Stomach (tissue), 4 donors: ENCODE data around the gene DLEC1.

Experiments
- POLR2A ChIP-seq, 4 donors: fragments of 450-650 bp; IDR thresholded peaks; one replicate each; pipeline ENCODE4 v1.6.1; 2016; ENCODE audit warnings: antibody characterized with exemption in 4 of 4, control low read depth in 2 of 4, mild to moderate bottlenecking in 1 of 4, moderate library complexity in 1 of 4
- TF ChIP-seq, protein P1 (sequence below), 7 experiments: fragments of 450-650 bp in 4 of 7; fragments of 200-600 bp in 3 of 7; sonication (generic) in 3 of 7; IDR thresholded peaks; one replicate each; pipeline ENCODE4 v1.5.1; 2016 to 2019; ENCODE audit warnings: antibody characterized with exemption in 7 of 7, control low read depth in 2 of 7, mild to moderate bottlenecking in 1 of 7

DNA sequence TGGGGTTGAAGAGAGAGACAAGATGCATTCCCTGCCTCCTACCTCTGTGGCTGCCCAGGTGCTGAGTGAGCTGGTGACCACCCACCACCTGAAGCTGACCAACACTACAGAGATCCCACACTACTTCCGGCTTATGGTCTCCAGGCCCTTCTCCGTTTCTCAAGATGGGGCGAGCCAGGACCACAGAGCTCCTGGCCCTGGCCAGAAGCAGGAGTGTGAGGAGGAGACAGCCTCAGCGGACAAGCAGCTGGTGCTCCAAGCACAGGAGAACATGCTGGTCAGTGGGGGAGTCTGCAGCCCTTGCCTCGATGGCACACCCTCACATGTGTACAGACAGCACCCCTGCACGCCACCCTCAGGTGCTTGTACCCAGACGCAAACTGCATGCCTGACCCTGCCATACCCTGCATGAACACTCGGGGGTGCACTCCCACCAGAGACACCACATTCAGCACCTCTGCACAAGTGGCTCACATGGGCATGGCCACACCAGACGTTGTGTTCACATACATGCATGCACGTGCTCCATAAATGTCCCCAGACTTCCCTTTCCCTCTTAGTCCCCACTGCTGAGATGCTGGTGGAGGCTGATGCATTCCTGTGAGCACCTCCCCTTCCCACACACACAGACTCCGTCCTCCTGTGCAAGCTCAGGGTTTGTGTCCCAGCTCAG lies 78.9 kb downstream of the DLEC1 start:
- TF ChIP-seq, protein P1, sequence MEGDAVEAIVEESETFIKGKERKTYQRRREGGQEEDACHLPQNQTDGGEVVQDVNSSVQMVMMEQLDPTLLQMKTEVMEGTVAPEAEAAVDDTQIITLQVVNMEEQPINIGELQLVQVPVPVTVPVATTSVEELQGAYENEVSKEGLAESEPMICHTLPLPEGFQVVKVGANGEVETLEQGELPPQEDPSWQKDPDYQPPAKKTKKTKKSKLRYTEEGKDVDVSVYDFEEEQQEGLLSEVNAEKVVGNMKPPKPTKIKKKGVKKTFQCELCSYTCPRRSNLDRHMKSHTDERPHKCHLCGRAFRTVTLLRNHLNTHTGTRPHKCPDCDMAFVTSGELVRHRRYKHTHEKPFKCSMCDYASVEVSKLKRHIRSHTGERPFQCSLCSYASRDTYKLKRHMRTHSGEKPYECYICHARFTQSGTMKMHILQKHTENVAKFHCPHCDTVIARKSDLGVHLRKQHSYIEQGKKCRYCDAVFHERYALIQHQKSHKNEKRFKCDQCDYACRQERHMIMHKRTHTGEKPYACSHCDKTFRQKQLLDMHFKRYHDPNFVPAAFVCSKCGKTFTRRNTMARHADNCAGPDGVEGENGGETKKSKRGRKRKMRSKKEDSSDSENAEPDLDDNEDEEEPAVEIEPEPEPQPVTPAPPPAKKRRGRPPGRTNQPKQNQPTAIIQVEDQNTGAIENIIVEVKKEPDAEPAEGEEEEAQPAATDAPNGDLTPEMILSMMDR (IDR thresholded peaks at IDR 0.05), result peak in 5 of 7 experiments; percentile 55 to 92 (median 68)
- TF ChIP-seq POLR2A (IDR thresholded peaks at IDR 0.05), result no peak
